ENCODE data around the gene ERBB3.

- TF ChIP-seq CTCF (IDR thresholded peaks at IDR 0.05; ENCODE audit: insufficient read depth, low read length) (no peak), GABPA (IDR thresholded peaks at IDR 0.05; ENCODE audit: low read depth) (no peak)
Measured at GRCh38 chr12:56122637-56123036, 42.7 kb downstream of the ERBB3 start.

All from HL-60 (cell line).